ENCODE data around the gene SYPL1.

- TF ChIP-seq CTCF (IDR thresholded peaks at IDR 0.05; ENCODE audit: insufficient read depth, low read length) (no peak), GABPA (IDR thresholded peaks at IDR 0.05; ENCODE audit: low read depth) (no peak), POLR2AphosphoS5 (IDR thresholded peaks at IDR 0.05; ENCODE audit: low read depth) (no peak), SPI1 (IDR thresholded peaks at IDR 0.05; ENCODE audit: borderline replicate concordance, low read depth) (no peak), REST (IDR thresholded peaks at IDR 0.05; ENCODE audit: insufficient replicate concordance, low read depth) (no peak)
Measured at GRCh38 chr7:106060394-106060920, 51.7 kb downstream of the SYPL1 start.

All from HL-60 (cell line).